ENCODE measurements around the gene GUSB.

GUSB gene

GRCh38 chr7:65927489-65928448 is 54.2 kb downstream of the GUSB start:
- no peak for DNase-seq (ENCODE audit: low read depth)

GRCh38 chr7:65926588-65926987 is 55.4 kb downstream of the GUSB start:
- DNase-seq (ENCODE audit: low read depth): no peak

- no peak for DNase-seq (ENCODE audit: low read depth)
Measured at GRCh38 chr7:65925040-65925439, 57.0 kb downstream of the GUSB start.

GRCh38 chr7:65924193-65924592 is 57.8 kb downstream of the GUSB start:
- DNase-seq (ENCODE audit: low read depth): no peak

- DNase-seq (ENCODE audit: low read depth): no peak
Measured at GRCh38 chr7:65923316-65923715, 58.7 kb downstream of the GUSB start.

- DNase-seq (ENCODE audit: low read depth): no peak
Measured at GRCh38 chr7:65915921-65916657, 65.9 kb downstream of the GUSB start.

GRCh38 chr7:65912237-65912636 is 69.8 kb downstream of the GUSB start:
- DNase-seq (ENCODE audit: low read depth): no peak
